C4-2B (cell line): Measurements from ENCODE around the gene SLC9A4.

Source experiments
- CTCF ChIP-seq: fragments of 450-650 bp; conservative IDR thresholded peaks from 2 replicates; pipeline ENCODE4 v1.5.1; 2017; ENCODE audit warnings: mild to moderate bottlenecking
- ZFX ChIP-seq: fragments of 450-650 bp; IDR thresholded peaks from 2 replicates; pipeline ENCODE4 v1.6.1; 2017

- no peak for TF ChIP-seq CTCF
- TF ChIP-seq ZFX, result no peak
Observed at GRCh38 chr2:102489646-102490045, 16.6 kb downstream of the SLC9A4 start.
